NOMO-1 treated with DMSO at 0.1 percent for 48 hours (cell line): ENCODE measurements around the gene CANT1.
"Not testable (repeated sequence)": the region's sequence is repeated elsewhere in the genome, so short reads cannot be mapped to it uniquely, and the experiment has no call there.

Experiments
- DNase-seq: peaks from one replicate; lab custom pipeline; 2025; ENCODE audit not compliant: unreplicated experiment; lab: John Stamatoyannopoulos, UW

Gene CANT1

DNA sequence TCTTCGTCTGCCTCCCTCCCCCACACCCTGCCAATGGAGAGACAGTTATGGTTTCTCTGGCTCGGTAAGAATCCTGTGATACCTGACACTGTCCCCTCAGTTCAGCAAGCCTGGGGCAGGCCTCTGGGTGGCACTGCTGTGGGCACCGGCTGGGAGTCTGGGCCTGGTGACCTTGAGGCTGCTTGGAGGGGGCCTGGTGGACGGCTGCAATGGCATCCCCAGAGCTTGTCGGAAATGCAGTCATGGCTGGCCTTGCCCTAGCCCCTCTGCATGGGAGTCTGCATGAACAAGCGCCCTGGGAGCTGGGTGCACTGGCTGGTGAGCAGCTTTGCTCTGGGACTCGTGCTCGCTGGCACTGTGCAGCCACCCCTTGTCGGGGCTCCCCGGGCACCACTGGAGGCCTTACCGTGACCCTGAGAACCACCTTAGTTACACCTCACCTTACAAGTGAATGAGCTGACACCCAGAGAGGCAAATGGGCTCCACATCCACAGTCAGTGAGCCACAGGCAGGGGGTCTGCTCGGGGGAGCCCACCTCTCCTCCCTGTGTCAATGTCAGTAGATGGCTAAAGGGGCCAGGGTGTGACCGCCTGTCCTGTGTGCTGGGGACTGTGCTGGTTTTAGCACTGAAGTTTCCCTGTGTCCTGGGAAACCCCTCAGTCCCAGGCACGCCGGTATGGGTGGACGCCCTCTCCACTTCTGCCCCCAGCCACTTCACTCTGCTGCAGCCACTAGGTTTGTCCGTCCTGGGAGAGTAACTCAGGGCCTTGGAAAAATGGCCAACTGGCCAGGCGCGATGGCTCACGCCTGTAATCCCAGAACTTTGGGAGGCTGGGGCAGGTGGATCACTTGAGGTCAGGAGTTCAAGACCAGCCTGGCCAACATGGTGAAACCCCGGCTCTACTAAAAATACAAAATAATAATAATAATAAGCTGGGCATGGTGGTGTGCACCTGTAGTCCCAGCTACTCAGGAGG lies 31.3 kb downstream of the CANT1 start:
- DNase-seq: no peak

GRCh38 chr17:78977681-78977943 lies 32.0 kb downstream of the CANT1 start:
- DNase-seq: no peak

DNA sequence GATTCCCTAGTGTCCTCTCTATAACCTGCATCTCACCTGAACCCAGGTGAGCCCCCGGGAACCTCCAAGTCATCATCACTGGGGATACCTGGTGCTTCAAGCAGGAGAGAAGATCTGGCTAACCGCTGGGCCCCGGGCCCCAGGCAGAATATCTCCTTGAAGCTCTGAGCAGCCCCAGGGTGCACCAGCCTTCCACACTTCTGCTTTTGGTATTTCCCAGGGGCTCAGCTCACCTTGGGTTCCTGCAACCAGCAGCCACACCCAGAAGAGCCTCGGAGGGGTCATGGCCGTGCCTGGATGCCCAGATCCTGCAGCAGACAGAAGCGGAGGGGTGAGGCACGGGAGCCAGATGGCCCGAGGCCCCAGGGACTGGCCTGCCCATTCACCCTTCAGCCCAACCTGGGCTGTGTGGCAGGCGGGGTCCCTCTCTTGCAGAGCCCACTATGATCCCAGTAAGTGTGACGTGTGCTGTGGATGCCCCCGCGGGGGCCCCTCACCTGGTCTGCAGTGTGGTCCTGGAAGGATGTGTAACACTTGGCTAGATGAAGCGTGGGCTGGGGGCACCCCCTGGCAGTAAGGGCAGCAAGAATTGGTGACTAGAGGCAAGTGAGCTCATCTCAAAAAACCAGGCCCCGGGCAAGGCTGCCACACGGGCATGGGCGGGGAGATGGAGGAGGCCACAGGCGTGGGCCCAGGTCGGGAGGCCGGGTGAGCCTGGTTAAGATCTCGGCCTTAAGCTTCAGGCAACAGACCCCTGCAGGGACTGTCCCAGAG lies 32.5 kb downstream of the CANT1 start:
- no peak for DNase-seq

DNA sequence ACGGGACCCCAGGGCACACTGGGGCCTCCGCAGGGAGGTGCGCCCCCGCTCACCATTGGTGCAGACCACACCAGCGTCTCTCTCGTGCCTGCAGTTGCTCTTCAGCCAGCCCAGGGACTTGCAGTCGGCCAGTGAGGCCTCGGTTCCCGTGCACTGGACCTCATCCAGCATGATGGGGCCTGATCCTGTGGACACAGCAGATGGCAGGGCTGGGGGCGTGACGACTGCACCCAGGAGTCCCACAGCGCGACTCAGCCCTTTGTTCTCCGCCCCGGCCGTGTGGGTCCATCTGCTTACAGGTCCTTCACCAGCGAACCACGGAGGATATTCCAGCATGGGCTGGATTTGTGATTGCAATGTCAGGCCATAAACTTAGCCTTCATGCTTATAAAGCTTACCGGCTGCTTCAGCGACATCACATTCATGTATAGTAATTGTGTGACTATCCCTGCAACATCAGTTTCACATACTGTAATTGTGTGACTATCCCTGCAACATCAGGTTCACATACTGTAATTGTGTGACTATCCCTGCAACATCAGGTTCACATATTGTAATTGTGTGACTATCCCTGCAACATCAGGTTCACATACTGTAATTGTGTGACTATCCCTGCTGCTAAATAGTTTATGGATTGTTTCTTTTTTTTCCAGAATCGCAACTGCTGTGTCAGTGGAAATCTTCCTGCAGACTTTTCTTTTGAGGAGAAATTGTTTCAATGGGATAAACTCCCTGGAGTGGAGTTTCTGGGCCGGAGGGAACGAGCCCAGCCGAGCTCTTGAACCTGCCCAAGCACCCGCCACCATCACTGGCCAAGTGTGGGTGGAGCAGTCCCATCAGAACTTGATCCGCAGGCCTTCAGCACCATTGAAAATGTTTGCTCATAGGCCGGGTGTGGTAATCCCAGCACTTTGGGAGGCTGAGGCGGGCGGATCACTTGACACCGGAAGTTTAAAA lies 34.7 kb downstream of the CANT1 start:
- peak; percentile 21 for DNase-seq

GRCh38 chr17:78973792-78974520 lies 35.6 kb downstream of the CANT1 start:
- no peak for DNase-seq

GRCh38 chr17:78973196-78973595 lies 36.4 kb downstream of the CANT1 start:
- DNase-seq: no peak

DNA sequence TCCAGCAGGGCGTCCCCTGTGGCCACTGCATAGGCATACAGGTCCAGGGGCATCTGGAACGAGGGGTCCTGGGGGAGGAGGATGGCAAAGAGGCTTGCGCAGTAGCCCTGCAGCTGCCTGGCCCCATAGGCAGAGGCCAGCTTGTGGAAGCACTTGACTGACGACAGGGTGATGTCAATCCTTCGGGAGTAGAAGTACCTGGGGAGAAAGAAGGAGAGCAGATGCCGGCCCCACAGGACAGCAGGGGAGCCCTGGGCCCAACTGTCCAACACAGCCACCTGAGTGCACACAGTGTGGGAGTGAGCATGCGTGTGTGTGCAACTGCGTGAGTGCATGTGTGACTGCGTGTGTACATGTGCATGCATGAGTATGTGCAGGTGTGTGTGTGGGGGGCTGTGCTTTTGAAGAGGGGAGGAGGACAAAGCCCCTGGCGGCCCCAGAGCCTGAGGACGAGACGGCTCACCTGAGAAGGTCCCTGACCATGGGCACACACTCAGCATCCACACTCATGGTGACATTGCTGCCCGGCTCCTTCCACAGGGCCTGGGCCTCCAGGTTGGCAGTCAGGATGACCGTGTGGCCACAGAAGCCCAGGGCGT lies 37.0 kb downstream of the CANT1 start:
- DNase-seq: no peak

DNA sequence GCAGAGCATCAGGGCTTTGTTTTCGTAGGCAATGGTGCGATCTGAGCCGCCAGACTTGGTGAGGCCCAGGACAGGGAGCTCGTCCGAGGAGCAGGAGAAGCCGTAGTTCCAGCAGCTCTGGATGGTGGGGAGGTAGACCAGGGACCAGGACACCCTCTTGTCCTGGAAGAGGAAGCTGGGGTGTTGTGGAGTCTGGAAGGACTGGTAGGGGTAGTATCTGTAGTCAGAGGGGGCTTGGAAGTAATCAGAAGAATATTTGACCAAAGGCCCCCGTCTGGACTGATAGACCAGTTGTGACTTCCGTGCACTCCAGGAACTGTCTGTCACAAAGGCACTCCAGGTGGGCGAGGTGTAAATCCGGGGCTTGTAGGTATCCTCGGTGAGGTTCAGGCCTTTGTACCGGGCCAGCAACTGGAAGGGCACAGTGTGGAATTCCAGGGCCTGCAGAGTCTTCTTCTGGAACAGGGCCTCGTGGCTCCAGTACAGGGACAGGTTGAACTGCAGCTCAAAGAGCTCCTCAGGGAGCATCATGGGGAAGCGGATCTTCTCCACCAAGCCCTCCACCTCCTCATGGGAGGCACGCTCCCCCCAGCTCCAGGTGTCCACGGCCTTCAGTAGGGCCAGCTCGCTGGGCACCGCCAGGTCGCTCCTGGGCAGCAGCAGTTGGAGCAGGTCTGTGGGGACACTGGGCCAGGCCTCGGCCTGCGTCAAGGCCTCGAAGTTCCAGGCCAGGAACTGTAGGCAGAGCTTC lies 37.6 kb downstream of the CANT1 start:
- DNase-seq: no peak

DNA sequence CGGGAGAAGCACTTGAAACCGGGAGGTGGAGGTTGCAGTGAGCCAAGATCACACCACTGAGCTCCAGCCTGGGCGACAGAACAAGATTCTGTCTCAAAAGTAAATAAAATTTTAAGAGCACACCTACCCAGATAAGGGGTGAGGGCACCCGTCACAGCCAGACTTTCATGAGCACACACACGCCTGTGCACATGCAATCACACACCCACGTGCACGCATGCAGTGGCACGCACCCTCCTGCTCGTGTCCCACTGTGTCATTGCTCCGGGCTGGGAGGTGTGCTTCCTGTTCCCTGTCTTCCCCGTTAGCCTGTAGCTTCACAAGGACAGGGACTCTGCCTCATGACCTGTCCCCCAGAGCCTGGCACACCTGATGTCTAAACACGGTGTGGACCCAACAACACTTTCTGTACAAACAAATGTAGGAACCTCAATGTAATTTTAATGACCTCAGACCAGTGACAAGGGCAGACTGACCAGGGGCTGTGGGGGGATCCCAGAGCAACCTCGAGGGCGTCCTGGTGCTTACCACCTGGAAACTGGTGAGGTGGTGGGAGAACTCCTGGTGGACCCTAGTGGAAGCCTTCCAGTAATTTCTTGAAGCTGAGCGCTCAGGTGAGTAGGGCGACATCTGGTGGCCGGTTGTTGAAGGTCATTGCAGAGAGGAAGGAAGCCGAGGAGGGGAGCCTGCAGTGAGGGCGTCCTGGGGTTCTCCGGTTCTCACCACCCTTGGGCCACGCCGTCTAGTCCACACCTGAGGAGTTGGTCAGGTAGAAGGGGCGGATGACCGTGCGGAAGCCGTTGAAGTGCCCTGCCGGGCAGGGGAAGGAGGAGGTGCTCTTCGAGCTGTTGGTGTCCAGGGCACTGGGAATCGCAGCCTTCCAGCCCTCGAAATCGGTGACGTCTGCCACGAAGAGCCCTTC lies 38.5 kb downstream of the CANT1 start:
- peak; percentile 67 for DNase-seq

DNA sequence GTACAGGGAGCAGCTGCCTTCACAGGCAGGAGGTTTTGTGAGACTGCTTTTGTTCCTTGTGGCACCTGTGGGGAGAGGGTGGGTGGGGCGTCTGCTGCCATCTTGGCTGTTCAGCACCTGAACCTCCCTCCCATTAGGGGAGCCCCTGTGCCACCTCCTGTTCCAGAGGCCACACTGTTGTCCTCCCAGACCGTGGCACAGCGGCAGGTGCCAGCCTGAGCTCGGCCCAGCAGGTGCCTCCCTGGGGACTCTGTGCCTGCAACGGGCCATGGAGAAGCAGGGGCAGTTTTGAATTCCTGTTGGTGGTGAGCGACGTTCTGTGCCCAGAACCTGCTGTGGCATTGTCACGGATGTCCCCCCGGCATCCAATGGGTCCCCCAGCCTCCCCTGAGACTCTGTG lies 39.7 kb downstream of the CANT1 start:
- no peak for DNase-seq

GRCh38 chr17:78967782-78968362 lies 41.7 kb downstream of the CANT1 start:
- no peak for DNase-seq

DNA sequence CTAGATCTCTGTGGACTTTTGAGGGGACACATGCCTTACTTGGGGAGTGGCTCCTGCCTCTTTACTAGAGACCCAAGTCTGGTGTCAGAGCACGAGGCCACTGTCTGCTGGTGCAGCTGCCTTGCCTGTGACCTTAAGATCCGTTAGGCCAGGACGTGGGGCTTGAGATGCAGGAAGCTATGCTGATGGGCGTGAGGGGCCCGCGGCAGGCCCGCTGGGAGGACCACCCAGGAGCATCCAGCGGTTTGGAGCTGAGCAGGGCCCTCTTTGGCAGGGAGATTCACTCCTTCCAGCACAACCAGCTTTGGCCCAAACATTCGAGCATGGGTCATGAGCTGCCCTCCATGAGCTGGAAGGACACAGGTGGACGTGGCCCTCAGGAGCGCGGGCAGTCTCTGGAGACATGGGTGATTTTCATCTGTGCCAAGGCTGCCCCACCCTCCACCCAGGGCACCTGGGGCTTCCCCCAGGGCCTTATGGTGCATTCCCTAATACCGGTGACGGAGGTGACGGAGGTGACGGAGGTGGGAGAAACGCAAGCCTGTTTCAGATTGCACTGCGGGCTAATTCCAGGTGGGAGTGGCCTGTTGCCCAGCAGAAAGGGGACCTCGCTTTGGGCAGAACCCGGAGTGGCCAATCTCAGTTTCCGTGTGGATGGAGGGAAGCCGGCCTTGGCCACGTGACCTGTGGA lies 42.5 kb downstream of the CANT1 start:
- no peak for DNase-seq

DNA sequence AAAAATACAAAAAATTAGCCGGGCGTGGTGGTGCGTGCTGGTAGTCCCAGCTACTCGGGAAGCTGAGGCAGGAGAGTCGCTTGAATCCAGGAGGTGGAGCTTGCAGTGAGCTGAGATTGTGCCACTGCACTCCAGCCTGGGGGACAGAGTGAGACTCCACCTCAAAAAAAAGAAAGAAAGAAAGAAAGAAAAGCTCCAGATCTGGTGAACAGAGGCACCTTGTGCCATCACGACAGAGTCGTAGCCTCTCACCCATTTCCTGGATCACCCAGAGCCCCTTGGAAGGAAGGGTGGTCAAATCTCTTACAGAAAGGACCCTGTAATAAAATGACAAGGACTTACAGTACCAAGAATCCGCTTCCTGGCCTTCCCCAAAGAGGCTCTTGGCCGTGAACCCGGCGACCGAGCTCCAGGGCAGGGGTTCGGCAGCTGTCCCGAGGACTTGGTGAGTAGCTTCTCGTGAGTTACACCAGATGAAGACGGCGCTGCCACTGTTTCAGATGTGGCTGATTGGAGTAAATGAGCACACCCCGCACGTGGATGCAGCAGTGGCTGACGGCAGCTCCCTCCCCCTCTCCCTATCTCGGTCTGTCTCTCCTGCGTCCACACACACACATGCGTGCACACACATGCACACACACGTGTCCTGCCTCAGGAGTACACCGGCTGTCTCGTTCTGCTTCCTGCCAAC lies 43.3 kb downstream of the CANT1 start:
- no peak for DNase-seq

GRCh38 chr17:78965491-78965924 lies 44.1 kb downstream of the CANT1 start:
- DNase-seq: no peak

DNA sequence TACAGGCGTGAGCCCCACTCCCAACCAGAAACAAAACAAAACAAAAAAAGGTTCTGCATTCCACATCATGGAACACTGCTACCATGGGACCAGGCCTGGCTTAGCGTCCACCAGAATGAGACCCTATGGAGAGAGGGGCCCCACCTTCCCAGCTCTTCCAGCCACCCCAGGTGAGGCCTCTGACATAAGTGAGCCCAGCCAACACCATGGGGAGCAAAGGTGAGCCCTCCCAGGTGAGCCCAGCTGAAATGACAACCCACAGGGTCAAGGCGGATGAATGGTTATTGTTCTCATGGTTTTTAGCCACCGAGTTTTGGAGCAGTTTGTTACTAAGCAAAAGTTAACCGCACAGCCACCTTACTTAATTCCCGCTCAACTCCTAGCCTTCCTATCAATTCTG lies 46.2 kb downstream of the CANT1 start:
- DNase-seq: no peak

- DNase-seq: not testable (repeated sequence)
Observed at GRCh38 chr17:78962984-78963348, 46.6 kb downstream of the CANT1 start.
